ENCODE data around the gene KLHL15. TPM values are rescaled to one million over a fixed set of nuclear protein-coding genes. Genes with fewer than 3 reads are reported as not detected.

KLHL15 gene
- total RNA-seq, 1 experiment from 2014 or later = 12.0 TPM

DNA sequence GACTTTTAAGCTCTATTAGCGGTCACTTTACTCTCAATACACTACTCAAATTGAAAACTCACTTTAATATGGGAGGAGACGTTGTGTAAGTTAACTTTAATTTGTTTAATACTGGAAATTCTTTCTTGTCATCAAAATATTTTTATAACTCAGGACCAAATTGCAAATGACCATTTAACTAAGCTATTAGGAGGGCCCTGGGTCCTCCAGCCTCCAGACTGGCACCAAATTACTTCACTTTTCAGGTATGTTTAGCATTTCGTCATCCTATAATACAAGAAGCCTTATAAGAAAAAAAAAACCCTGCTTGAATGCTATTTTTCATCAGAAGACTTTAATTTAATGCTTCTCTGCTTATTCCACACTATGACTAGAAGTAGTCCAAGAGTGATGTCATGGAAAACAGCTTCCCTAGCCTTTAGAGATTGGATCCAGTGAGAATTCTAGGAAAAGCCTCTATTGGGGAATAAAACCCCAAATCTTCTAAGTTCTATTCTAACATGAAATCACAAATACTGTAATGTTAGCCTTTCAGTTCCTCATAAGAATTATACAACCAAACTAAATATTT lies 6.6 kb downstream of the KLHL15 start:
- Histone ChIP-seq H3K4me3 (ENCODE audit: low read depth, low read length, poor library complexity, severe bottlenecking) (no peak overlapping the region), H3K27me3 (replicated peaks; ENCODE audit: insufficient read depth, low read depth, low read length, poor library complexity) (peaks cover 17% of the 10 kb centered on the region), H3K4me1 (ENCODE audit: insufficient read depth, low read length, poor library complexity, severe bottlenecking) (peaks cover 7% of the 10 kb centered on the region), H3K36me3 (ENCODE audit: insufficient read depth, low read length, poor library complexity, severe bottlenecking) (no peaks in the 10 kb centered on the region), H3K9me3 (ENCODE audit: low read depth, low read length, poor library complexity, severe bottlenecking) (no peaks in the 10 kb centered on the region), H3K27ac (ENCODE audit: low read depth, low read length, poor library complexity, severe bottlenecking) (no peak overlapping the region)
- POLR2A ChIA-PET (ENCODE audit: low non-redundant PET) = no interaction called here
- CTCF ChIA-PET = interaction anchor here (0.6 kb wide), 1 partner anchor 478 kb away, joined by 3 read pairs; no protein-coding TSS in a partner anchor
- intact Hi-C loops (cut with micrococcal nuclease; ENCODE audit: unreplicated experiment) = no loop called here
- no TSS peak for BruUV-seq (replicated peaks)
- no peak for DNase-seq (ENCODE audit: low spot score)
- TF ChIP-seq EZH2 (IDR thresholded peaks at IDR 0.05; ENCODE audit: borderline replicate concordance, low read depth, low read length, poor library complexity, severe bottlenecking) = no peak
- TF ChIP-seq, protein P1, sequence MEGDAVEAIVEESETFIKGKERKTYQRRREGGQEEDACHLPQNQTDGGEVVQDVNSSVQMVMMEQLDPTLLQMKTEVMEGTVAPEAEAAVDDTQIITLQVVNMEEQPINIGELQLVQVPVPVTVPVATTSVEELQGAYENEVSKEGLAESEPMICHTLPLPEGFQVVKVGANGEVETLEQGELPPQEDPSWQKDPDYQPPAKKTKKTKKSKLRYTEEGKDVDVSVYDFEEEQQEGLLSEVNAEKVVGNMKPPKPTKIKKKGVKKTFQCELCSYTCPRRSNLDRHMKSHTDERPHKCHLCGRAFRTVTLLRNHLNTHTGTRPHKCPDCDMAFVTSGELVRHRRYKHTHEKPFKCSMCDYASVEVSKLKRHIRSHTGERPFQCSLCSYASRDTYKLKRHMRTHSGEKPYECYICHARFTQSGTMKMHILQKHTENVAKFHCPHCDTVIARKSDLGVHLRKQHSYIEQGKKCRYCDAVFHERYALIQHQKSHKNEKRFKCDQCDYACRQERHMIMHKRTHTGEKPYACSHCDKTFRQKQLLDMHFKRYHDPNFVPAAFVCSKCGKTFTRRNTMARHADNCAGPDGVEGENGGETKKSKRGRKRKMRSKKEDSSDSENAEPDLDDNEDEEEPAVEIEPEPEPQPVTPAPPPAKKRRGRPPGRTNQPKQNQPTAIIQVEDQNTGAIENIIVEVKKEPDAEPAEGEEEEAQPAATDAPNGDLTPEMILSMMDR (conservative IDR thresholded peaks at IDR 0.05; ENCODE audit: low read depth, low read length) = no peak

DNA sequence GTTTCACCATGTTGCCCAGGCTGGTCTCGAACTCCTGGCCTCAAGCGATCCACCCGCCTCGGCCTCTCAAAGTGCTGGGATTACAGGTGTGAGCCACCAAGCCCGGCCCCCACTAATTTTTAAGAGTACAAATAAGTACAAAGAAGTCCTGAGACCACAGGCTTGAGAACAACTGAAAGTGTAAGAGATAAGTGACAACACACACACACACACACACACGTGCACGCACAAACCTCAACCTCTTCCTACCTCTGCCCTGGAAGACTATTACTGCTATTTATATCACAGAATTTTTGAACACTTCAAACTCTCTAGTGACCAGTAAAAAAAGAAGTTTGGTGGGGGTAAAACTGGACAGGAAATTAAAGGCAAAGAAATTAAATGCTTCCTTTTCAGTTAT lies 7.5 kb downstream of the KLHL15 start:
- H3K9me3 ChIP-seq (ENCODE audit: low read depth, low read length, poor library complexity, severe bottlenecking) = no peaks in the 10 kb centered on the region
- no peak for DNase-seq (ENCODE audit: low spot score)
- TF ChIP-seq, protein P1 (conservative IDR thresholded peaks at IDR 0.05; ENCODE audit: low read depth, low read length) = no peak
- TF ChIP-seq EZH2 (IDR thresholded peaks at IDR 0.05; ENCODE audit: borderline replicate concordance, low read depth, low read length, poor library complexity, severe bottlenecking) = no peak
- H3K4me1 ChIP-seq (ENCODE audit: insufficient read depth, low read length, poor library complexity, severe bottlenecking) = peaks cover 7% of the 10 kb centered on the region
- no peaks in the 10 kb centered on the region for H3K36me3 ChIP-seq (ENCODE audit: insufficient read depth, low read length, poor library complexity, severe bottlenecking)
- H3K27ac ChIP-seq (ENCODE audit: low read depth, low read length, poor library complexity, severe bottlenecking) = no peak overlapping the region
- POLR2A ChIA-PET (ENCODE audit: low non-redundant PET) = no interaction called here
- intact Hi-C loops (cut with micrococcal nuclease; ENCODE audit: unreplicated experiment) = no loop called here
- no peak overlapping the region for H3K4me3 ChIP-seq (ENCODE audit: low read depth, low read length, poor library complexity, severe bottlenecking)
- H3K27me3 ChIP-seq (replicated peaks; ENCODE audit: insufficient read depth, low read depth, low read length, poor library complexity) = peaks cover 19% of the 10 kb centered on the region
- CTCF ChIA-PET = no interaction called here
- no TSS peak for BruUV-seq (replicated peaks)

DNA sequence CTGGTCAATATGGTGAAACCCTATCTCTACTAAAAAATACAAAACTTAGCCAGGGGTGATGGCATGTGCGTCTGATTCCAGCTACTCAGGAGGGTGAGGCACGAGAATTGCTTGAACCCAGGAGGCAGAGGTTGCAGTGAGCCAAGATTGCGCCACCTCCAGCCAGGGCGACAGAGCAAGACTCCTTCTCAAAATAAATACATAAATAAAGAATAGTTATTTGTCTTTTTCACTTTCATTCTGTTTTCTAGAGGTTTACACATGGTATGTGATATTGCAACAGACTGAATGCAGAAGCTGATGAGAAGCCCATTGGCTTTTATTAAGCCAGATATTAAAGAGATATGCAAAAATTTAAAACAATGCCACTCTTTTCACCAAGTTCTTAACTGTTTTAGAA lies 8.2 kb downstream of the KLHL15 start:
- intact Hi-C loops (cut with micrococcal nuclease; ENCODE audit: unreplicated experiment) = no loop called here
- H3K27me3 ChIP-seq (replicated peaks; ENCODE audit: insufficient read depth, low read depth, low read length, poor library complexity) = peaks cover 22% of the 10 kb centered on the region
- DNase-seq (ENCODE audit: low spot score) = no peak
- no TSS peak for BruUV-seq (replicated peaks)
- ChIA-PET CTCF (no interaction called here), POLR2A (ENCODE audit: low non-redundant PET) (no interaction called here)
- TF ChIP-seq EZH2 (IDR thresholded peaks at IDR 0.05; ENCODE audit: borderline replicate concordance, low read depth, low read length, poor library complexity, severe bottlenecking) = no peak
- no peak overlapping the region for H3K27ac ChIP-seq (ENCODE audit: low read depth, low read length, poor library complexity, severe bottlenecking)
- no peaks in the 10 kb centered on the region for H3K36me3 ChIP-seq (ENCODE audit: insufficient read depth, low read length, poor library complexity, severe bottlenecking)
- peaks cover 7% of the 10 kb centered on the region for H3K4me1 ChIP-seq (ENCODE audit: insufficient read depth, low read length, poor library complexity, severe bottlenecking)
- no peaks in the 10 kb centered on the region for H3K9me3 ChIP-seq (ENCODE audit: low read depth, low read length, poor library complexity, severe bottlenecking)
- no peak overlapping the region for H3K4me3 ChIP-seq (ENCODE audit: low read depth, low read length, poor library complexity, severe bottlenecking)

DNA sequence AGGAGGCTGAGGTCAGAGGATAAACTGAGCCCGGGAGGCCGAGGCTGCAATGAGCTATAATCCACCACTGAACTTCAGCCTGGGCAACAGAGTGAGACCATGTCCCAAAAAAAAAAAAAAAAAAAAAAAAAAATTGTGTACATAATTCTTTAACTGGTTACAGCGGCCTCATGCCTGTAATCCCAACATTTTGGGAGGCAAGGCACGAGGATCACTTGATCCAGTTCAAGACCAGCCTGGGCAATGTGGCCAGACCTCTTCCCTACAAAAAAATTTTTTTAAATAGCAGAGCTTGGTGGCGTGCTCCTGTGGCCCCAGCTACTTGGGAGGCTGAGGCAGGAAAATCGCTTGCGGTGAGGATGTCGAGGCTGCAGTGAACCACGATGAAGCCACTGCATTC lies 9.3 kb downstream of the KLHL15 start:
- DNase-seq (ENCODE audit: low spot score) = no peak
- H3K4me1 ChIP-seq (ENCODE audit: insufficient read depth, low read length, poor library complexity, severe bottlenecking) = peaks cover 7% of the 10 kb centered on the region
- no peak overlapping the region for H3K4me3 ChIP-seq (ENCODE audit: low read depth, low read length, poor library complexity, severe bottlenecking)
- ChIA-PET POLR2A (ENCODE audit: low non-redundant PET) (no interaction called here), CTCF (no interaction called here)
- peaks cover 22% of the 10 kb centered on the region for H3K27me3 ChIP-seq (replicated peaks; ENCODE audit: insufficient read depth, low read depth, low read length, poor library complexity)
- no peak overlapping the region for H3K27ac ChIP-seq (ENCODE audit: low read depth, low read length, poor library complexity, severe bottlenecking)
- intact Hi-C loops (cut with micrococcal nuclease; ENCODE audit: unreplicated experiment) = no loop called here
- TF ChIP-seq, protein P1 (conservative IDR thresholded peaks at IDR 0.05; ENCODE audit: low read depth, low read length) = no peak
- no peak for TF ChIP-seq EZH2 (IDR thresholded peaks at IDR 0.05; ENCODE audit: borderline replicate concordance, low read depth, low read length, poor library complexity, severe bottlenecking)
- no TSS peak for BruUV-seq (replicated peaks)
- no peaks in the 10 kb centered on the region for H3K36me3 ChIP-seq (ENCODE audit: insufficient read depth, low read length, poor library complexity, severe bottlenecking)
- H3K9me3 ChIP-seq (ENCODE audit: low read depth, low read length, poor library complexity, severe bottlenecking) = no peaks in the 10 kb centered on the region
